OCI-LY7 (cell line): Measurements from ENCODE around the gene RIMKLB. TPM values are rescaled to one million over a fixed set of nuclear protein-coding genes. Genes with fewer than 3 reads are reported as not detected.

Source experiments
- BruUV-seq: library from RNA; stranded (reverse); fragments of 400-500 nt; replicated peaks from 2 replicates; lab custom pipeline; 2021; lab: Mats Ljungman, UMichigan
- CTCF ChIA-PET: fragments of 300-600 bp; sonication (Branson Sonifier 250); formaldehyde crosslinking; loops from one replicate; lab custom pipeline; 2022; ENCODE audit warnings: antibody characterized with exemption; ENCODE audit not compliant: unreplicated experiment; lab: Charles Lee
- POLR2A ChIA-PET: fragments of 300-600 bp; sonication (Branson Sonifier 250); formaldehyde crosslinking; loops from one replicate; lab custom pipeline; 2022; ENCODE audit warnings: antibody characterized with exemption; lab: Charles Lee
- DNase-seq: peaks from one replicate; pipeline ENCODE4 v3.0.0-alpha.2; 2015; ENCODE audit warnings: low spot score
- H2AFZ ChIP-seq: fragments of 200-600 bp; sonication (generic), shearing (Covaris generic); 2 replicates; pipeline ENCODE4 v1.6.1; 2014; ENCODE audit warnings: mild to moderate bottlenecking, antibody characterized with exemption, low read length, moderate library complexity
- H3K27ac ChIP-seq: fragments of 200-600 bp; sonication (generic); 2 replicates; pipeline ENCODE4 v1.5.1; 2014; ENCODE audit warnings: mixed run types, low read depth, mild to moderate bottlenecking, moderate library complexity, low read length, inconsistent platforms; ENCODE audit not compliant: poor library complexity, severe bottlenecking
- H3K36me3 ChIP-seq: fragments of 200-600 bp; sonication (generic); 2 replicates; pipeline ENCODE4 v1.6.1; 2014; ENCODE audit warnings: mild to moderate bottlenecking, antibody characterized with exemption, low read length, moderate library complexity, mixed read lengths; ENCODE audit not compliant: insufficient read depth
- H3K4me1 ChIP-seq: fragments of 200-600 bp; sonication (generic); 2 replicates; pipeline ENCODE4 v1.5.1; 2014; ENCODE audit warnings: mild to moderate bottlenecking, low read length; ENCODE audit not compliant: insufficient read depth, poor library complexity, severe bottlenecking
- H3K4me2 ChIP-seq: fragments of 200-600 bp; sonication (generic); 2 replicates; pipeline ENCODE4 v1.6.1; 2014; ENCODE audit warnings: mild to moderate bottlenecking, low read length
- H3K4me3 ChIP-seq: fragments of 200-600 bp; sonication (generic); 2 replicates; pipeline ENCODE4 v1.5.1; 2014; ENCODE audit warnings: mild to moderate bottlenecking, low read depth, low read length; ENCODE audit not compliant: poor library complexity, severe bottlenecking
- H3K79me2 ChIP-seq: fragments of 200-600 bp; sonication (generic); 2 replicates; pipeline ENCODE4 v1.6.1; 2016; ENCODE audit warnings: low read depth, mild to moderate bottlenecking, low read length, moderate library complexity, mixed read lengths; ENCODE audit not compliant: insufficient read depth
- H3K9me2 ChIP-seq: fragments of 200-600 bp; sonication (generic); 2 replicates; pipeline ENCODE4 v1.6.1; 2016; ENCODE audit warnings: mild to moderate bottlenecking, low read length, mixed read lengths; ENCODE audit not compliant: insufficient read depth
- H3K9me3 ChIP-seq: fragments of 200-600 bp; sonication (generic); 2 replicates; pipeline ENCODE4 v1.6.1; 2014; ENCODE audit warnings: mild to moderate bottlenecking, mixed run types, low read length, mixed read lengths
- H4K20me1 ChIP-seq: fragments of 200-600 bp; sonication (generic); 2 replicates; pipeline ENCODE4 v1.6.1; 2014; ENCODE audit warnings: mild to moderate bottlenecking, antibody characterized with exemption, low read length, moderate library complexity, mixed read lengths; ENCODE audit not compliant: insufficient read depth
- CTCF ChIP-seq: fragments of 200-600 bp; sonication (generic); conservative IDR thresholded peaks from 2 replicates; pipeline ENCODE4 v1.5.1; 2014; ENCODE audit warnings: mild to moderate bottlenecking, antibody characterized with exemption, low read length, moderate library complexity, mixed read lengths
- EZH2phosphoT487 ChIP-seq: fragments of 200-600 bp; sonication (generic); IDR thresholded peaks from 2 replicates; pipeline ENCODE4 v1.6.1; 2018; ENCODE audit warnings: low read depth, borderline replicate concordance, mild to moderate bottlenecking, mixed run types, antibody characterized with exemption, low read length, moderate library complexity, mixed read lengths
- intact Hi-C: fragments of 100-400 bp; cut with micrococcal nuclease; formaldehyde crosslinking; loops from one replicate; pipeline ENCODE4 v1.10.0; 2022; ENCODE audit not compliant: unreplicated experiment
- total RNA-seq, 2 experiments: library from RNA; depleted of rRNA in 1 of 2; stranded (reverse); fragments of >200 nt in 1 of 2; shearing (Covaris generic) in 1 of 2; gene quantifications; 2 replicates each; pipeline ENCODE4 v1.2.3, GENCODE V29; 2014 to 2022

RIMKLB gene
- total RNA-seq, 2 experiments from 2014 or later: 84.6 to 109 TPM

DNA sequence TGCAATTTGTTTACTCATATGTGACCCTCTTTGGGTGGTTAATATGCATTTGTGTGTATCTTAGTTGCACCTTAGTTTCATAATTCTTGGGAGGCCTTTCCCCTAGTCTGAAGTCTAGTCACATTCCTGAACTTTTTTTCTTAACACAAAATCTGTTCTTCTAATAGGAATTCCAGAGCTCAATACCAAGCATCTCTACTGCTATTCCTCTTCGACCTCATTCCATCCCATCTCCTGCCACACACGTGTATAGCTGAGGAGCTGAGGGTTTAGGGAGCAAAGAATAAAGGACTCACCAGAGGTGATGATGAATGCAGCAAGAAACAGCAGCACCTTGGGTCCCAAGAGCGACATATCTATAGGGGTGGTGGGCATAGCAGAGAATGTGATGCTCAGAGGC, 36.0 kb upstream of the RIMKLB start:
- Histone ChIP-seq H3K4me2 (no peak overlapping the region), H4K20me1 (no peaks in the 10 kb centered on the region), H3K27ac (no peak overlapping the region), H2AFZ (no peak overlapping the region), H3K36me3 (no peaks in the 10 kb centered on the region), H3K9me3 (no peaks in the 10 kb centered on the region), H3K79me2 (no peaks in the 10 kb centered on the region), H3K4me1 (no peaks in the 10 kb centered on the region), H3K4me3 (no peak overlapping the region), H3K9me2 (no peaks in the 10 kb centered on the region)
- POLR2A ChIA-PET: interaction anchor here (0.6 to 2.0 kb wide), 5 partner anchors 14 to 668 kb away, joined by 3 to 10 read pairs (median 6); no protein-coding TSS in a partner anchor
- BruUV-seq: no TSS peak
- no peak for DNase-seq
- CTCF ChIA-PET: interaction anchor here (0.7 kb wide), 1 partner anchor 17 kb away, joined by 3 read pairs; no protein-coding TSS in a partner anchor
- TF ChIP-seq EZH2phosphoT487 (no peak), CTCF (no peak)
- intact Hi-C loops: no loop called here

- intact Hi-C loops: no loop called here
- H3K4me2 ChIP-seq: no peak within 1 kb of the TSS
- BruUV-seq: no TSS peak
- no peak within 1 kb of the TSS for H2AFZ ChIP-seq
- ChIA-PET CTCF (no interaction called here), POLR2A (no interaction called here)
- H3K4me3 ChIP-seq: no peak within 1 kb of the TSS
- no peaks in the 10 kb centered on the region for H3K9me2 ChIP-seq
- H3K9me3 ChIP-seq: no peaks in the 10 kb centered on the region
- H3K79me2 ChIP-seq: no peaks in the 10 kb centered on the region
- DNase-seq: no peak
- H4K20me1 ChIP-seq: no peaks in the 10 kb centered on the region
- H3K36me3 ChIP-seq: no peaks in the 10 kb centered on the region
- TF ChIP-seq CTCF: no peak
- no peak for TF ChIP-seq EZH2phosphoT487
- no peak within 1 kb of the TSS for H3K27ac ChIP-seq
- peaks cover 7% of the 10 kb centered on the region for H3K4me1 ChIP-seq
Measured at GRCh38 chr12:8662593-8662992, 35.2 kb upstream of the RIMKLB start, which contains the start of gene MFAP5. Gene MFAP5 (minus strand): TSS chr12:8662826. CDS start chr12:8662104, 722 bp downstream.

DNA sequence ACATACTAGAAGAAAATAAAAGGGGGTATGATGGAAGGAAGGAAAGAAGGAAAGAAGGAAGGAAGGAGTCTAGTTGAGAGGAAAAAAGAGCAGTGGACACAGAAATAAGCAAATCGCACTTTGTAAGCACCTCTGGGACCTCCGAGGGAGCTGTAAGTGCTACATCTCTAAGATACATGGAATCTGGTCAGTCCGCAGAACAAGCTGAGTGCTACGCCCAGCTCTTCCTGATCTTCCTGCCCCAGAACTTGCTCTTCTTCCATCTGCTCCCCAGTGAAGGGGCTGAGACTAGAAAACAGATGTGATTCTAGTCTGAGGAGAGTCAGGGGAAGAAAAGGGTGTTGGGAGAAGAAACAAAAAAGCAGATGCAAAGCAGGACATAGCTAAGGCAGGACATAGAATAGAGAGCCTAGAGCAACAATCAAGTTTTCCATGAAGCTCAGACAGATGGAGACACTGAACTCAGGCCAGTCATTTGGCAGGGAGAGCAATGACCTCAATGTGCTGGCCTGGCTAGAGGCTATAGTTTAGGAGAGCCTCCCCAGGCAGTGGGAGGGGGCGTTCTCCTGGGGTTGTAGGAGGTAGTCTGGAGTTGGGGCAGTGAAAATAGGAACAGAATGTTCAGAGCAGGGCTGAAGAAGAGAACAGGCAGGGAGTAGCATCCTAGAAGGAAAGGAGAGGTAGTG, 33.4 kb upstream of the RIMKLB start:
- TF ChIP-seq EZH2phosphoT487: no peak
- no peak for TF ChIP-seq CTCF
- no TSS peak for BruUV-seq
- POLR2A ChIA-PET: interaction anchor here (0.7 to 1.1 kb wide), 2 partner anchors 12 kb away, joined by 3 to 5 read pairs; no protein-coding TSS in a partner anchor
- no peak overlapping the region for H2AFZ ChIP-seq
- peaks cover 21% of the 10 kb centered on the region for H3K4me1 ChIP-seq
- H3K79me2 ChIP-seq: no peaks in the 10 kb centered on the region
- H3K4me3 ChIP-seq: no peak overlapping the region
- no peak overlapping the region for H3K4me2 ChIP-seq
- H3K36me3 ChIP-seq: no peaks in the 10 kb centered on the region
- H3K9me3 ChIP-seq: no peaks in the 10 kb centered on the region
- H4K20me1 ChIP-seq: no peaks in the 10 kb centered on the region
- DNase-seq: no peak
- H3K27ac ChIP-seq: no peak overlapping the region
- CTCF ChIA-PET: no interaction called here
- intact Hi-C loops: no loop called here
- no peaks in the 10 kb centered on the region for H3K9me2 ChIP-seq
